SK-N-SH (cell line): ENCODE results near the gene MINDY3.

Experiments used
- EZH2phosphoT487 ChIP-seq: fragments of 200-600 bp; sonication (generic); IDR thresholded peaks from 2 replicates; pipeline ENCODE4 v1.6.1; 2017; ENCODE audit warnings: low read depth, mixed run types, mild to moderate bottlenecking, antibody characterized with exemption, moderate library complexity, borderline replicate concordance
- GABPA ChIP-seq: IDR thresholded peaks from 2 replicates; pipeline ENCODE4 v1.4.0; 2012; ENCODE audit warnings: low read depth, mild to moderate bottlenecking
- MXI1 ChIP-seq: IDR thresholded peaks from 2 replicates; pipeline ENCODE4 v1.6.1; 2012; ENCODE audit warnings: mild to moderate bottlenecking, low read depth, low read length, improper control_type of control experiment
- NFIC ChIP-seq: IDR thresholded peaks from 2 replicates; pipeline ENCODE4 v1.4.0; 2012; ENCODE audit warnings: borderline replicate concordance
- POLR2AphosphoS5 ChIP-seq: IDR thresholded peaks from 2 replicates; pipeline ENCODE4 v1.6.1; 2012; ENCODE audit warnings: low read depth, low read length
- RFX5 ChIP-seq: IDR thresholded peaks from 2 replicates; pipeline ENCODE4 v1.6.1; 2012; ENCODE audit warnings: mild to moderate bottlenecking, improper control_type of control experiment, low read length
- YY1 ChIP-seq: IDR thresholded peaks from 2 replicates; pipeline ENCODE4 v1.4.0; 2012; ENCODE audit warnings: low read depth, mild to moderate bottlenecking
- TF ChIP-seq, protein P1 (sequence below): fragments of 200-600 bp; sonication (generic); IDR thresholded peaks from 2 replicates; pipeline ENCODE4 v1.6.1; 2017; ENCODE audit warnings: antibody characterized with exemption, mild to moderate bottlenecking, moderate library complexity
- TF ChIP-seq, protein P2 (sequence below): fragments of 150-350 bp; IDR thresholded peaks from 2 replicates; pipeline ENCODE4 v1.6.1; 2017; ENCODE audit warnings: antibody characterized with exemption, low read length, low read depth, borderline replicate concordance
- TF ChIP-seq, protein P3 (sequence below): fragments of 150-350 bp; IDR thresholded peaks from 2 replicates; pipeline ENCODE4 v1.6.1; 2016; ENCODE audit warnings: mild to moderate bottlenecking, low read depth, low read length

DNA sequence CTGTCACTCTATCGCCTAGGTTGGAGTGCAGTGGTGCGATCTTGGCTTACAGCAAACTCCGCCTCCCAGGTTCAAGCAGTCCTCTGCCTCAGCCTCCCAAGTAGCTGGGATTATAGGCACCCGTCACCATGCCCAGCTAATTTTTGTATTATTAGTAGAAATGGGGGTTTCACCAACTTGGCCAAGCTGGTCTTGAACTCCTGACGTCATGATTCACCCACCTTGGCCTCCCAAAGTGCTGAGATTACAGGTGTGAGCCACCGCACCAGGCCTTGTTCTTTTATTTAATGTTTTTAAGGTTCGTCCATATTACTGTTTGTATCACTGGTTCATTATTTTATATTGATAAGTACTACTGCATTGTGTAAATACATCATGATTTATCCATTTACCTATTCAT, 130.4 kb downstream of the MINDY3 start:
- TF ChIP-seq, protein P1, sequence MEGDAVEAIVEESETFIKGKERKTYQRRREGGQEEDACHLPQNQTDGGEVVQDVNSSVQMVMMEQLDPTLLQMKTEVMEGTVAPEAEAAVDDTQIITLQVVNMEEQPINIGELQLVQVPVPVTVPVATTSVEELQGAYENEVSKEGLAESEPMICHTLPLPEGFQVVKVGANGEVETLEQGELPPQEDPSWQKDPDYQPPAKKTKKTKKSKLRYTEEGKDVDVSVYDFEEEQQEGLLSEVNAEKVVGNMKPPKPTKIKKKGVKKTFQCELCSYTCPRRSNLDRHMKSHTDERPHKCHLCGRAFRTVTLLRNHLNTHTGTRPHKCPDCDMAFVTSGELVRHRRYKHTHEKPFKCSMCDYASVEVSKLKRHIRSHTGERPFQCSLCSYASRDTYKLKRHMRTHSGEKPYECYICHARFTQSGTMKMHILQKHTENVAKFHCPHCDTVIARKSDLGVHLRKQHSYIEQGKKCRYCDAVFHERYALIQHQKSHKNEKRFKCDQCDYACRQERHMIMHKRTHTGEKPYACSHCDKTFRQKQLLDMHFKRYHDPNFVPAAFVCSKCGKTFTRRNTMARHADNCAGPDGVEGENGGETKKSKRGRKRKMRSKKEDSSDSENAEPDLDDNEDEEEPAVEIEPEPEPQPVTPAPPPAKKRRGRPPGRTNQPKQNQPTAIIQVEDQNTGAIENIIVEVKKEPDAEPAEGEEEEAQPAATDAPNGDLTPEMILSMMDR: no peak
- TF ChIP-seq RFX5 (no peak), POLR2AphosphoS5 (no peak), EZH2phosphoT487 (no peak), YY1 (no peak), MXI1 (no peak), NFIC (no peak), GABPA (no peak)
- TF ChIP-seq, protein P2, sequence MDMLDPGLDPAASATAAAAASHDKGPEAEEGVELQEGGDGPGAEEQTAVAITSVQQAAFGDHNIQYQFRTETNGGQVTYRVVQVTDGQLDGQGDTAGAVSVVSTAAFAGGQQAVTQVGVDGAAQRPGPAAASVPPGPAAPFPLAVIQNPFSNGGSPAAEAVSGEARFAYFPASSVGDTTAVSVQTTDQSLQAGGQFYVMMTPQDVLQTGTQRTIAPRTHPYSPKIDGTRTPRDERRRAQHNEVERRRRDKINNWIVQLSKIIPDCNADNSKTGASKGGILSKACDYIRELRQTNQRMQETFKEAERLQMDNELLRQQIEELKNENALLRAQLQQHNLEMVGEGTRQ: no peak
- TF ChIP-seq, protein P3, sequence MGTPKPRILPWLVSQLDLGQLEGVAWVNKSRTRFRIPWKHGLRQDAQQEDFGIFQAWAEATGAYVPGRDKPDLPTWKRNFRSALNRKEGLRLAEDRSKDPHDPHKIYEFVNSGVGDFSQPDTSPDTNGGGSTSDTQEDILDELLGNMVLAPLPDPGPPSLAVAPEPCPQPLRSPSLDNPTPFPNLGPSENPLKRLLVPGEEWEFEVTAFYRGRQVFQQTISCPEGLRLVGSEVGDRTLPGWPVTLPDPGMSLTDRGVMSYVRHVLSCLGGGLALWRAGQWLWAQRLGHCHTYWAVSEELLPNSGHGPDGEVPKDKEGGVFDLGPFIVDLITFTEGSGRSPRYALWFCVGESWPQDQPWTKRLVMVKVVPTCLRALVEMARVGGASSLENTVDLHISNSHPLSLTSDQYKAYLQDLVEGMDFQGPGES: no peak
